SIG-M5 (cell line): ENCODE results near the gene SIRPB1.
"Not testable (repeated sequence)": the region's sequence is repeated elsewhere in the genome, so short reads cannot be mapped to it uniquely, and the experiment has no call there.

Experiments
- DNase-seq: peaks from one replicate; lab custom pipeline; 2025; lab: John Stamatoyannopoulos, UW

Gene SIRPB1

DNA sequence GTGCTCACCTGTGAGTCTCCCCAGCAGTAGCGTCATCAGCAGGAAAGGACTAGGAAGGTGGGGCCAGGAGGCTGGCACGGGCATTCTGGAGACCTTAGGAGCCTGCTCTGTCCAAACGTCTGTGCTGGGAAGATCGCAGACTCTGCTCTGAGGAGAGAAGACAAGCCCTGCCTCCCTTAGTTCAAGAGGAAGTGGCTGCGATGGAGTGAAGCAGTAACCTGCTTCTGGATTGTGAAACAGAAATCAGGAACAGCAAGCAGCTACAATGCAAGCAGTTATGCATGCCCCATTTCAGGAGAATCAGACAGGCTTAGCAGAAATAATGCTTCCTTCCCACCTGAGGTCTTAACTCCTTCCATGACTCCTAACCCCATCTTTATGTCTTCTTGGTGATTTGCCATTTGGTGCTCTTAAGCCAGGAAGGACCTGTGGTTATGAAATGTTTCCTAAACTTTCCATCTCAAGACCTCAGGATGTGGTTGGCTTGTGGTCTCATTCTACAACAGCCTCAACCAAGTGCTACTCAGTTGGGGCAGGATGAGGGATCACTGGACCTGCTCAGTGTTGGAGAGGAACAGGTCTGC is at the start of gene SIRPB1:
Gene SIRPB1 (minus strand): TSS at position 149 of the 584 bp plus-strand sequence. CDS start 65 bp downstream, at position 84.
- DNase-seq = peak; percentile 90

GRCh38 chr20:1669304-1669703 is 49.5 kb upstream of the SIRPB1 start:
- no peak for DNase-seq

- DNase-seq = no peak
These were observed 47.8 kb upstream of the SIRPB1 start for GRCh38 chr20:1667502-1668085.

DNA sequence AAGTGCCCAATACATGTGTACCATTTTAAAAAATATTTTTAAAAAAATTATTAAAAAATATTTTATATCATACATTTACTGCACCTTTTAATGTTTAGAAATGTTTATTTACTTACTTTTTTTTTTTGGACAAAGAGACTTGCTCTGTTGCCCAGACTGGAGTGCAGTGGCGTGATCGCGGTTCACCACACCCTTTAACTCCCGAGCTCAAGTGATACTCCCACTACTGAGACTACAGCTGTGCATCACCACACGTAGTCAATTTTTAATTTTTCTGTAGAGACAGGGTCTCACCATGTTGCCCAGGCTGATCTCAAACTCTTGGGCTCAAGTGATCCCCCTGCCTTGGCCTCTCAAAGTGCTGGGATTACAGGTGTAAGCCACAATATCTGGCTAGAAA is 47.0 kb upstream of the SIRPB1 start:
- DNase-seq = no peak

- DNase-seq = no peak
These were observed 45.5 kb upstream of the SIRPB1 start for GRCh38 chr20:1665345-1665744.

DNA sequence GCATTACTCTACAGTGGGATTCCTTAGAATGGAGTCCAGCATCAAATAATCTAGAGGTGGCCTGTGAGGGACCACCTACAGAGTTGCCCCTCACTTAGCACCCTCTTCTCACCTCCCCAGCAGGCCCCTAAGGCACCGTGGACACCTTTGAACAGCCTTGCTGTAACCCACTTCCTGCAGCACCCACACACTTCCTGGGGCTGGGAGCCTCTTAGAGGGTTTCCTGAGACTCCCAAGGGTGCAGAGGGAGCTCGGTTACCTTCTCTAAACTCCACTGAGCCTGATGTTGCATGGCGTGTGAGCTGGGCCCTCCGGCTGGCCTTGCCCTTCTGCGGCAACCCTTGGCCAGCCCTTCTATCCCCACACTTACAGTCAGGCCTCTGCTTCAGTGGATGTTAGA is 45.1 kb upstream of the SIRPB1 start:
- no peak for DNase-seq

DNA sequence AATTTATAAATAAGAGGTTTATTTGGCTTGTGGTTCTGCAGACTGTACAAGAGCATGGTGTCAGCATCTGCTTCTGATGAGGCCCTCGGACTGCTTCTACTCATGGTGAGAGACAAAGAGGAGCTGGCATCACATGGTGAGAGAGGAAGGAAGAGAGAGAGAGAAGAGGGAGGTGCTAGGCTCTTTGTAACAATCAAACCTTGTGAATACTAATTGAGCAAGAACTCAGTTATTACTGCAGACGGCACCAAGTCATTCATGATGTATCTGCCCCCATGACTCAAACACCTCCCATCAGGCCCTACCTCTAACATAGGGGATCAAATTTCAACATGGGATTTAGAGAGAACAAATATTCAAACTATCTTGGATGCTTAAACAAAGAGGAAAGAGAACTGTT is 44.1 kb upstream of the SIRPB1 start:
- no peak for DNase-seq

DNA sequence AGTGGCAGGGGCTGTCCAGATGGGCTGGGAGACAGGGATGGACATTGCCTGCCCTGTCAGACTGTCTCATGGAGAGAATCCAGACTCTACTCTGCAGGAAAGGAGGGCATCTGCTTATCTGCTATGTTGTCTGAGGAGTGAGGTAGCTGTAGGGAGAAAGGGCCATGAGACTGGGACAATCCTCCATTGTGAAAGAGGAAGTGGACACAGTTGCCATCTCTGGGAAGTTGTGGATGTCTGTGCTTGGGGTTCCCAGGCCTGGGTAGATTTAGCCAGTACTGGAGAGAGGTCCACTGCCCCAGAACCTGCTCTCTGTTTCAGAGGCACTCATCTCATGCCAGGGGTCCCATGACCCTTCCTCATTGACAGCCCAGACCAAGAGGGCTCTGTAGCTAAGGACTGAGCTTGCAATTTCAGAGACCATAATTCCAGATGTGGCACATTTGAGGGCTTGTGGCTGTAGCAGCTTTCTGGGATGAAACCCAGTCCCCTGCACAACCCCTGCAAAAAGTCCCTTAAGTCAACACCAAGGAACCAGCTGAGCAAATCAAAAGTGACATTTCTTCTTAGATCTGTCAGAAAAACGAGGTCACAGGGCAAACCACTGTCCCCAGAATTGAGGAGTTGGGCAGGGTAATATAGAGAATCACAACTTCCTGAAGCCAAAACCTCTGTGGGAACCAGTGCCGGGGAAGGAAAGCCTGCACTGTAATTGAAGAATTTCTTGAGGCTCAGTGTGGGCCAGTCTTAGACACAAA is 41.9 kb upstream of the SIRPB1 start:
- no peak for DNase-seq

GRCh38 chr20:1660246-1660645 is 40.4 kb upstream of the SIRPB1 start:
- no peak for DNase-seq

GRCh38 chr20:1657556-1658334 is 37.9 kb upstream of the SIRPB1 start, which contains the start of gene SIRPG:
Gene SIRPG, minus strand, starts transcription at chr20:1657779. Its CDS starts 65 bp downstream, at chr20:1657714.
- DNase-seq = no peak

GRCh38 chr20:1656844-1657243 is 37.0 kb upstream of the SIRPB1 start:
- no peak for DNase-seq

DNA sequence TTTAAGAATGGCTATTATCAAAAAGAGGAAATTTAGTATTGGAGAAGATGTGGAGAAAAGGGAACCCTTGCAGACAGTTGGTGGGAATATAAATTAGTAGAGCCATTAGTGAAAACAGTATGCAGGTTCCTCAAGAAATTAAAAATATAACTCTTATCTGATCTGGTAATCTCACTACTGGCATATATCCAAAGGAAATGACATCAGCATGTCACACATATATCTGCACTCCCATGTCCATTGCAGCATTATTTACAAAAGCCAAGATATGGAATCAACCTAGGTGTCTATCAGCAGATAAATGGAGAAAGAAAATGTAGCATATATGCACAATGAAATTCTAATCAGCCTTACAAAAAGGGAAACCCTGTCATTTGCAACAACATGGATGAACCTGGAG is 35.2 kb upstream of the SIRPB1 start:
- DNase-seq = no peak

DNA sequence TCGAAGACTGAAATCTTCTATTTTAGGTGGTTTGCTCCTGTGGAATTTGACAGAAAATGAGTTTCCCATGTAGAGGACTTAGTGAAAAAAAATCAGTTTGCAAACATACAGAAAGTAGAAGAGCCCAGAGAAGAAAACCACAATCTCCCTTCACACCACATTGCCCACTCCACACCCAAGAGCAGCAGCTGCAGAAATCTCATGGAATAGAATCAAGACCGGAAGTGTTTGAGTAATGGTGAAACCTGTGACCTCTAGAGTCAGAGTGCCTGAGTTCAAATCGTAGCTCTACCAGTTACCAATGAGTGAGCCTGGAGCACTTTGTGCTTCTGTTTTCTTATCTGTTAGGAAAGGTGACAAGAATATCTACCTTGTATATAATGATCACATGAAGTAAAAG is 33.2 kb upstream of the SIRPB1 start:
- no peak for DNase-seq

- DNase-seq = no peak
These were observed 32.3 kb upstream of the SIRPB1 start for GRCh38 chr20:1652104-1652503.

- DNase-seq = no peak
These were observed 31.7 kb upstream of the SIRPB1 start for GRCh38 chr20:1651268-1652058.

DNA sequence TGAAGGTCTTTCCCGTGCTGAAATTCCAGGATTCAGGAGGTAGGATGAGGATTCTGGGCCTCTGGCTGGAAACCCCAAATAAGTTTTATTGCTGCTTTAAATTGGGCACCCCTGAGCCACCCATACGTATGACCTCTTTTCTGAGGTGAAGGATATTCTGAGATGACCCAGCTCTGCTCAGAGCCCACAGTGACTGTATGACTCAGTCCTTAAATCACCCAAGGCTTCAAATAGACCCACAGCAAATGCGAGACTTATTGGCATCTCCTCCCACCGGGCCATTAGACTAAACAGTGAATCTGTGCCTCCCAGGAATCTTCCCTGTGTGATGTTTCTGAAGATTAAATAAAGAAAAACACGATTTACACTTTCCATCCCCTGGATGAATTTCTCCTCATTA is 28.3 kb upstream of the SIRPB1 start:
- DNase-seq = no peak

GRCh38 chr20:1646975-1647431 is 27.2 kb upstream of the SIRPB1 start:
- no peak for DNase-seq

- DNase-seq = no peak
These were observed 24.5 kb upstream of the SIRPB1 start for GRCh38 chr20:1644101-1644962.

GRCh38 chr20:1638643-1639042 is 18.8 kb upstream of the SIRPB1 start:
- DNase-seq = not testable (repeated sequence)

DNA sequence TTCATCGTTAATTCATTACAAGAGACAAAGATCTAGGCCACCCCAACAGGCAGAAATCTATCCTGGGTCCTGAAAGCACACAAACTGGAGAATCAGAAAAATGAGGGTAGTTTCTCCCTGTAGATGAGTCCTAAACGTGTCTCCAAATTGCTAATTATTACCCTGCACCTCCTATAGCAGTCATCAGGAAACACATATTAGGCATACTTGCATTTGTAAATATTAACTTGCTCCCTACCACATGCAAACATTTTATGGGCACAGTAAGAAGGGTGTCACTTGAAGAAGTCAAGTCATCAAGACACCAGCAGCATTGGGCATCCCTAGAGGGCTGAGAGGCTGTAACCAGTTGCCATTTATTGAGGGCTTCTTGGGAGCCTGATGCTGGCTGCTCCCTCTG is 17.9 kb upstream of the SIRPB1 start:
- no peak for DNase-seq

DNA sequence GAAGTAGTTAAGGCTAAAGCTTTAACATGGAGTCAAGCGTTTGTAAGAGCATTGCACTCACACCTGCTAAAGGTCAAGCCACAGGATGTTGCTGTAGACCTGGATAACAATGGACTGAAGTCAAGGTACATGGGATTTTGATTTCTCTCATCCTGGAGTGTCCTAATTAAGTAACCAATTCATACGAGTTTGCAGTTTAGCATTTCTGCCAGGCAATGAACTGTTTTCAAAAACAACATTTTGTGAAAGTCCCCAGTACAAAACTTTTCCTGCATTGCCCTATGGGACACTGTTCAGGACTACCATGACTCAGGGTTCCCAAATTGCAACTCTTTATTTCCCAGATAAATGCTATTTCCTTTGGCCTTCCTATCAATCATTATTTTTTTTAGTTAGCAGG is 17.4 kb upstream of the SIRPB1 start:
- DNase-seq = no peak
